HCT116 (cell line): Measurements from ENCODE around the gene TTC1. TPM values are rescaled to one million over a fixed set of nuclear protein-coding genes. Genes with fewer than 3 reads are reported as not detected.

ENCODE experiments used
- ATAC-seq: fragments of 200-7000 bp; cut with Tn5 transposase; 2 replicates; pipeline ENCODE4 v1.9.1; 2020; ENCODE audit warnings: mild to moderate bottlenecking, moderate library complexity
- BruUV-seq: library from RNA; stranded (reverse); fragments of 400-500 nt; replicated peaks from 2 replicates; lab custom pipeline; 2021; lab: Mats Ljungman, UMichigan
- CTCF ChIA-PET: fragments of 300-600 bp; sonication (Branson Sonifier 250); formaldehyde crosslinking; loops from one replicate; lab custom pipeline; 2021; ENCODE audit warnings: antibody characterized with exemption; lab: Charles Lee
- POLR2A ChIA-PET: fragments of 300-600, 350-600 bp; sonication (Branson Sonifier 250); formaldehyde crosslinking; loops from one replicate; lab custom pipeline; 2021; ENCODE audit warnings: antibody characterized with exemption; lab: Charles Lee
- RAD21 ChIA-PET, 2 experiments: fragments of 300-600 bp; sonication (Branson Sonifier 250); formaldehyde crosslinking; loops; one replicate each; lab custom pipeline; 2023; ENCODE audit warnings: low total read pairs in 2 of 2; ENCODE audit not compliant: uncharacterized antibody in 2 of 2, unreplicated experiment in 2 of 2, low non-redundant PET in 1 of 2; lab: Charles Lee
- DNase-seq: peaks from one replicate; pipeline ENCODE4 v3.0.0-alpha.2; 2010; ENCODE audit warnings: low read depth, low spot score
- H2AFZ ChIP-seq: fragments of 200-600 bp; shearing (Covaris generic), sonication (generic); 2 replicates; pipeline ENCODE4 v1.6.1; 2017; ENCODE audit warnings: low read depth, mixed run types, mixed read lengths, antibody characterized with exemption, low read length; ENCODE audit not compliant: poor library complexity, severe bottlenecking
- H3K27ac ChIP-seq: 2 replicates; pipeline ENCODE4 v1.5.1; 2012; ENCODE audit warnings: low read depth, low read length
- H3K27me3 ChIP-seq: fragments of 200-600 bp; sonication (generic); 2 replicates; pipeline ENCODE4 v1.6.1; 2016; ENCODE audit warnings: mixed run types, low read length, mixed read lengths; ENCODE audit not compliant: insufficient read depth
- H3K36me3 ChIP-seq, 2 experiments: fragments of 200-500 bp in 1 of 2; fragments of 200-600 bp in 1 of 2; sonication (Bioruptor generic) in 1 of 2; sonication (generic) in 1 of 2; 2 replicates each; pipeline versions ENCODE4 v1.5.1 to v1.6.1; 2014 to 2016; ENCODE audit warnings: low read length in 2 of 2, inconsistent platforms in 1 of 2, mixed read lengths in 1 of 2, mixed run types in 1 of 2; ENCODE audit not compliant: insufficient read depth in 2 of 2, control insufficient read depth in 1 of 2
- H3K4me1 ChIP-seq, 2 experiments: fragments of 200-600 bp in 1 of 2; sonication (generic) in 1 of 2; 2 replicates each; pipeline versions ENCODE4 v1.5.1 to v1.6.1; 2012 to 2017; ENCODE audit warnings: low read length in 2 of 2, inconsistent platforms in 1 of 2, mild to moderate bottlenecking in 1 of 2, mixed read lengths in 1 of 2, mixed run types in 1 of 2, moderate library complexity in 1 of 2; ENCODE audit not compliant: insufficient read depth in 2 of 2, control insufficient read depth in 1 of 2
- H3K4me2 ChIP-seq: fragments of 200-600 bp; sonication (generic); 2 replicates; pipeline ENCODE4 v1.6.1; 2017; ENCODE audit warnings: mixed run types, low read length, mixed read lengths
- H3K4me3 ChIP-seq, 2 experiments: fragments of 200-600 bp in 1 of 2; sonication (generic) in 1 of 2; replicated peaks in 1 of 2; 2 replicates each; pipeline ENCODE4 v1.5.1; 2011 to 2016; ENCODE audit warnings: low read length in 2 of 2, control low read depth in 1 of 2, low read depth in 1 of 2, mild to moderate bottlenecking in 1 of 2, mixed read lengths in 1 of 2, mixed run types in 1 of 2
- H3K79me2 ChIP-seq: fragments of 200-600 bp; sonication (generic); 2 replicates; pipeline ENCODE4 v1.6.1; 2017; ENCODE audit warnings: mild to moderate bottlenecking, mixed run types, low read length, moderate library complexity, mixed read lengths; ENCODE audit not compliant: insufficient read depth
- H3K9ac ChIP-seq: fragments of 200-600 bp; sonication (generic); 2 replicates; pipeline ENCODE4 v1.6.1; 2016; ENCODE audit warnings: low read length, mixed read lengths
- H3K9me2 ChIP-seq: fragments of 200-600 bp; sonication (generic), shearing (Covaris generic); 2 replicates; pipeline ENCODE4 v1.6.1; 2017; ENCODE audit warnings: mixed run types, mild to moderate bottlenecking, moderate library complexity; ENCODE audit not compliant: insufficient read depth
- H3K9me3 ChIP-seq, 2 experiments: fragments of 200-500 bp in 1 of 2; fragments of 200-600 bp in 1 of 2; sonication (Bioruptor generic) in 1 of 2; sonication (generic) in 1 of 2; 2 replicates each; pipeline ENCODE4 v1.6.1; 2014 to 2017; ENCODE audit warnings: low read length in 2 of 2, mixed read lengths in 2 of 2, inconsistent platforms in 1 of 2, low read depth in 1 of 2, mild to moderate bottlenecking in 1 of 2, mixed run types in 1 of 2, moderate library complexity in 1 of 2; ENCODE audit not compliant: control insufficient read depth in 1 of 2, insufficient read depth in 1 of 2
- H4K20me1 ChIP-seq: fragments of 200-600 bp; sonication (generic), shearing (Covaris generic); 2 replicates; pipeline ENCODE4 v1.6.1; 2017; ENCODE audit warnings: mixed run types, mild to moderate bottlenecking, moderate library complexity; ENCODE audit not compliant: insufficient read depth
- CBX3 ChIP-seq: IDR thresholded peaks from 2 replicates; pipeline ENCODE4 v1.6.1; 2012; ENCODE audit warnings: low read depth
- CEBPB ChIP-seq: IDR thresholded peaks from 2 replicates; pipeline ENCODE4 v1.6.1; 2012; ENCODE audit warnings: low read depth
- CTCF ChIP-seq, 3 experiments: fragments of 200-600 bp in 1 of 3; sonication (generic) in 1 of 3; IDR thresholded peaks in 2 of 3; conservative IDR thresholded peaks in 1 of 3; 2 replicates each; pipeline ENCODE4 v1.5.1; 2012 to 2017; ENCODE audit warnings: low read depth in 2 of 3, low read length in 2 of 3, antibody characterized with exemption in 1 of 3, borderline replicate concordance in 1 of 3, control low read depth in 1 of 3, mild to moderate bottlenecking in 1 of 3, mixed read lengths in 1 of 3, mixed run types in 1 of 3, moderate library complexity in 1 of 3; ENCODE audit not compliant: insufficient read depth in 1 of 3
- ELF1 ChIP-seq: IDR thresholded peaks from 2 replicates; pipeline ENCODE4 v1.6.1; 2012; ENCODE audit warnings: low read depth, borderline replicate concordance
- EZH2 ChIP-seq: fragments of 200-600 bp; sonication (generic); IDR thresholded peaks from 2 replicates; pipeline ENCODE4 v1.6.1; 2017; ENCODE audit warnings: antibody characterized with exemption, mixed run types
- POLR2A ChIP-seq: IDR thresholded peaks from 2 replicates; pipeline ENCODE4 v1.7.0; 2011; ENCODE audit warnings: borderline replicate concordance; ENCODE audit not compliant: insufficient read depth, insufficient read length; ENCODE audit errors: extremely low read depth
- POLR2AphosphoS5 ChIP-seq: IDR thresholded peaks from 2 replicates; pipeline ENCODE4 v1.6.1; 2011; ENCODE audit warnings: mild to moderate bottlenecking, low read depth, low read length, moderate library complexity
- RAD21 ChIP-seq: IDR thresholded peaks from 2 replicates; pipeline ENCODE4 v1.6.1; 2012; ENCODE audit warnings: low read depth, mild to moderate bottlenecking
- REST ChIP-seq: IDR thresholded peaks from 2 replicates; pipeline ENCODE4 v1.6.1; 2012; ENCODE audit warnings: low read depth
- SP1 ChIP-seq: IDR thresholded peaks from 2 replicates; pipeline ENCODE4 v1.6.1; 2012; ENCODE audit warnings: low read depth
- SRF ChIP-seq: IDR thresholded peaks from 2 replicates; pipeline ENCODE4 v1.6.1; 2012; ENCODE audit warnings: low read depth
- ZFX ChIP-seq: fragments of 450-650 bp; IDR thresholded peaks from 2 replicates; pipeline ENCODE4 v1.6.1; 2017
- ZNF274 ChIP-seq: fragments of 200-500 bp; sonication (Bioruptor generic); IDR thresholded peaks from 2 replicates; pipeline ENCODE4 v1.6.1; 2014; ENCODE audit warnings: mild to moderate bottlenecking, low read depth, low read length, inconsistent platforms
- intact Hi-C: fragments of 100-400 bp; cut with micrococcal nuclease; formaldehyde crosslinking; loops from 2 replicates; pipeline ENCODE4 v1.10.0; 2022
- total RNA-seq: library from RNA; stranded (reverse); gene quantifications from one replicate; pipeline ENCODE4 v1.2.1, GENCODE V29; 2021; ENCODE audit not compliant: unreplicated experiment

Gene TTC1
- total RNA-seq, 1 experiment from 2014 or later: 48.1 TPM

- no TSS peak for BruUV-seq
- DNase-seq: no peak
- POLR2A ChIA-PET: no interaction called here
Observed at GRCh38 chr5:160020964-160021363, 12.0 kb downstream of the TTC1 start.

More at GRCh38 chr5:160020964-160021363, 12.0 kb downstream of the TTC1 start:
- no peaks in the 10 kb centered on the region for H3K9me2 ChIP-seq
- peaks cover 0 to 8% of the 10 kb centered on the region in 2 experiments; a peak in 3 of 4 replicates for H3K36me3 ChIP-seq
- CTCF ChIA-PET: interaction anchor here (0.7 to 2.2 kb wide), 13 partner anchors 11 to 700 kb away, joined by 3 to 45 read pairs (median 6); partner anchors contain the start of gene TTC1
- TF ChIP-seq CEBPB (no peak), CTCF (IDR thresholded peaks at IDR 0.05 in 2 of 3, conservative IDR thresholded peaks at IDR 0.05 in 1 of 3; ENCODE audit: borderline replicate concordance in 1 of 3, insufficient read depth in 1 of 3, low read depth in 2 of 3, low read length in 2 of 3) (no peak), SRF (no peak), RAD21 (no peak), ZNF274 (no peak), EZH2 (no peak), ZFX (no peak), ELF1 (no peak), POLR2AphosphoS5 (no peak), REST (no peak), SP1 (no peak), CBX3 (no peak), POLR2A (no peak)
- H3K9ac ChIP-seq: no peak overlapping the region
- no peak overlapping the region for H2AFZ ChIP-seq
- H3K4me2 ChIP-seq: no peak overlapping the region
- H3K4me1 ChIP-seq: no peaks in the 10 kb centered on the region
- intact Hi-C loops: loop anchor here (2.0 to 5.0 kb wide), 3 partner anchors 136 to 370 kb away; no protein-coding TSS in a partner anchor
- ATAC-seq: no peak
- no peaks in the 10 kb centered on the region for H4K20me1 ChIP-seq
- H3K27me3 ChIP-seq: no peaks in the 10 kb centered on the region
- H3K79me2 ChIP-seq: peaks cover 46% of the 10 kb centered on the region
- no peak overlapping the region for H3K27ac ChIP-seq
- no peak overlapping the region for H3K4me3 ChIP-seq
- no peaks in the 10 kb centered on the region for H3K9me3 ChIP-seq
- RAD21 ChIA-PET: no interaction called here
